ENCODE results near the gene TNNI2. TPM values are rescaled to one million over a fixed set of nuclear protein-coding genes. Genes with fewer than 3 reads are reported as not detected.
"Not testable (repeated sequence)": the region's sequence is repeated elsewhere in the genome, so short reads cannot be mapped to it uniquely, and the experiment has no call there.

TNNI2 gene
- total RNA-seq, 4 donors from 2014 or later: 1.0 TPM; not detected in 3

- no peak for ATAC-seq
- Histone ChIP-seq H3K27ac (no peak overlapping the region), H3K4me3 (no peak overlapping the region), H3K36me3 (no peaks in the 10 kb centered on the region), H3K9me3 (no peaks in the 10 kb centered on the region), H3K27me3 (peaks cover 81% of the 10 kb centered on the region), H3K4me1 (no peaks in the 10 kb centered on the region)
- TF ChIP-seq CTCF (IDR thresholded peaks at IDR 0.05): no peak
- TF ChIP-seq EP300 (IDR thresholded peaks at IDR 0.05): no peak
- no peak for TF ChIP-seq POLR2AphosphoS5 (IDR thresholded peaks at IDR 0.05)
- TF ChIP-seq POLR2A (IDR thresholded peaks at IDR 0.05): no peak
- 75 to 79% methylated on average over 6 to 14 of the region's 14 CpGs for WGBS, 2 donors (ENCODE audit: low coverage in 1 of 2)
Measured at GRCh38 chr11:1797391-1798125, 41.2 kb upstream of the TNNI2 start.

GRCh38 chr11:1803246-1803645 is 35.5 kb upstream of the TNNI2 start:
- Histone ChIP-seq H3K4me3 (no peak overlapping the region), H3K36me3 (no peaks in the 10 kb centered on the region), H3K9me3 (no peaks in the 10 kb centered on the region), H3K27ac (no peak overlapping the region), H3K27me3 (peaks cover 76% of the 10 kb centered on the region), H3K4me1 (no peaks in the 10 kb centered on the region)
- TF ChIP-seq POLR2AphosphoS5 (IDR thresholded peaks at IDR 0.05) (no peak), CTCF (IDR thresholded peaks at IDR 0.05) (no peak), POLR2A (IDR thresholded peaks at IDR 0.05) (no peak), EP300 (IDR thresholded peaks at IDR 0.05) (no peak)
- 92% methylated on average over 2 of the region's 20 CpGs; no CpG with 5 or more reads in 1 of the 2 donors for whole genome bisulfite sequencing, 2 donors (ENCODE audit: low coverage in 1 of 2)
- ATAC-seq: no peak

GRCh38 chr11:1803835-1804519 is 34.8 kb upstream of the TNNI2 start:
- ATAC-seq, H3K4me3 ChIP-seq, H3K36me3 ChIP-seq, H3K9me3 ChIP-seq, H3K4me1 ChIP-seq, H3K27ac ChIP-seq: not testable (repeated sequence)
- 83 to 100% methylated on average over 1 of the region's 42 CpGs for WGBS, 2 donors (ENCODE audit: low coverage in 1 of 2)
- H3K27me3 ChIP-seq: peaks cover 70% of the 10 kb centered on the region

- no peak for ATAC-seq
- Histone ChIP-seq H3K27ac (no peak overlapping the region), H3K27me3 (peaks cover 62% of the 10 kb centered on the region), H3K36me3 (no peaks in the 10 kb centered on the region), H3K4me1 (no peaks in the 10 kb centered on the region), H3K9me3 (no peaks in the 10 kb centered on the region), H3K4me3 (no peak overlapping the region)
- 67% methylated on average over 15 of the region's 15 CpGs; no CpG with 5 or more reads in 1 of the 2 donors for WGBS, 2 donors (ENCODE audit: low coverage in 1 of 2)
- TF ChIP-seq EP300 (IDR thresholded peaks at IDR 0.05) (no peak), CTCF (IDR thresholded peaks at IDR 0.05) (no peak), POLR2AphosphoS5 (IDR thresholded peaks at IDR 0.05) (no peak), POLR2A (IDR thresholded peaks at IDR 0.05) (no peak)
Measured at GRCh38 chr11:1805525-1805924, 33.3 kb upstream of the TNNI2 start.

- TF ChIP-seq POLR2AphosphoS5 (IDR thresholded peaks at IDR 0.05): no peak
- no peak for TF ChIP-seq POLR2A (IDR thresholded peaks at IDR 0.05)
- TF ChIP-seq CTCF (IDR thresholded peaks at IDR 0.05): no peak
- TF ChIP-seq EP300 (IDR thresholded peaks at IDR 0.05): no peak
- Histone ChIP-seq H3K4me3 (no peak overlapping the region), H3K27ac (no peak overlapping the region), H3K27me3 (peaks cover 53% of the 10 kb centered on the region), H3K4me1 (no peaks in the 10 kb centered on the region), H3K9me3 (peaks cover 0 to 7% (median 0%) of the 10 kb centered on the region in 3 donors), H3K36me3 (no peaks in the 10 kb centered on the region)
- WGBS, 2 donors (ENCODE audit: low coverage in 1 of 2): 32 to 69% methylated on average over 9 to 13 of the region's 14 CpGs
- no peak for ATAC-seq
Measured at GRCh38 chr11:1807264-1807995, 31.4 kb upstream of the TNNI2 start.

Measured in gastroesophageal sphincter (tissue), 4 donors.